Activated effector memory CD4-positive, alpha-beta T cell treated with Interleukin-2 at 50 U/mL for 16 hours (primary cell): Measurements from ENCODE around the gene MFSD11.
A peak's percentile ranks its signal among the peaks of the same experiment; 100 is the strongest.
"Not testable (repeated sequence)": the region's sequence is repeated elsewhere in the genome, so short reads cannot be mapped to it uniquely, and the experiment has no call there.

Experiments
- DNase-seq: peaks from one replicate; pipeline ENCODE4 v3.0.0-alpha.2; 2020

MFSD11 gene

GRCh38 chr17:76709077-76709950, 28.6 kb upstream of the MFSD11 start:
- DNase-seq: no peak

GRCh38 chr17:76709951-76710862, 27.7 kb upstream of the MFSD11 start:
- DNase-seq: not testable (repeated sequence)

- DNase-seq: peak; percentile 35
Measured at GRCh38 chr17:76710863-76711611, 26.9 kb upstream of the MFSD11 start, which contains the start of gene MXRA7. TSS of gene MXRA7 (minus strand) at chr17:76710965. CDS start at chr17:76710946, 19 bp downstream.

- DNase-seq: not testable (repeated sequence)
Measured at GRCh38 chr17:76712321-76712720, 25.6 kb upstream of the MFSD11 start.

GRCh38 chr17:76713765-76714164, 24.2 kb upstream of the MFSD11 start:
- no peak for DNase-seq

- DNase-seq: no peak
Measured at GRCh38 chr17:76714336-76714735, 23.6 kb upstream of the MFSD11 start.

- peak; percentile 50 for DNase-seq
Measured at GRCh38 chr17:76714822-76715495, 23.0 kb upstream of the MFSD11 start.

- no peak for DNase-seq
Measured at GRCh38 chr17:76715496-76715830, 22.5 kb upstream of the MFSD11 start.

- DNase-seq: no peak
Measured at GRCh38 chr17:76716146-76716838, 21.6 kb upstream of the MFSD11 start.

GRCh38 chr17:76716839-76717215, 21.1 kb upstream of the MFSD11 start:
- DNase-seq: no peak

- no peak for DNase-seq
Measured at GRCh38 chr17:76718516-76718915, 19.4 kb upstream of the MFSD11 start.

GRCh38 chr17:76720211-76720610, 17.7 kb upstream of the MFSD11 start:
- DNase-seq: no peak

- DNase-seq: no peak
Measured at GRCh38 chr17:76720941-76721340, 17.0 kb upstream of the MFSD11 start.

- DNase-seq: no peak
Measured at GRCh38 chr17:76721463-76721862, 16.5 kb upstream of the MFSD11 start.

GRCh38 chr17:76722279-76722678, 15.6 kb upstream of the MFSD11 start:
- no peak for DNase-seq

- not testable (repeated sequence) for DNase-seq
Measured at GRCh38 chr17:76722977-76723376, 14.9 kb upstream of the MFSD11 start.

GRCh38 chr17:76723812-76724211, 14.1 kb upstream of the MFSD11 start:
- DNase-seq: no peak

- DNase-seq: peak; percentile 58
Measured at GRCh38 chr17:76725580-76726230, 12.2 kb upstream of the MFSD11 start.

- DNase-seq: peak; percentile 93
Measured at GRCh38 chr17:76726231-76726775, 11.6 kb upstream of the MFSD11 start, which contains the start of gene JMJD6. TSS of gene JMJD6 (minus strand) at chr17:76726606. CDS start at chr17:76726475, 131 bp downstream.
